Right renal pelvis (tissue), 4 donors: ENCODE measurements around the gene KRT12. TPM values are rescaled to one million over a fixed set of nuclear protein-coding genes. Genes with fewer than 3 reads are reported as not detected.

ENCODE experiments used
- DNase-seq, 4 donors: peaks; one replicate each; pipeline ENCODE4 v3.0.0-alpha.2; 2013; ENCODE audit warnings: low read depth in 4 of 4, low spot score in 3 of 4, missing footprints in 1 of 4
- polyA plus RNA-seq, 4 donors: library from polyadenylated mRNA; unstranded; fragments of 120-200 nt; gene quantifications; one replicate each; pipeline ENCODE4 v1.2.1, GENCODE V29; 2013; ENCODE audit not compliant: insufficient read length in 4 of 4

The KRT12 gene
- polyA plus RNA-seq, result under 1 TPM in 1 of 4 donors, not detected in 3; 0.12 TPM

DNA sequence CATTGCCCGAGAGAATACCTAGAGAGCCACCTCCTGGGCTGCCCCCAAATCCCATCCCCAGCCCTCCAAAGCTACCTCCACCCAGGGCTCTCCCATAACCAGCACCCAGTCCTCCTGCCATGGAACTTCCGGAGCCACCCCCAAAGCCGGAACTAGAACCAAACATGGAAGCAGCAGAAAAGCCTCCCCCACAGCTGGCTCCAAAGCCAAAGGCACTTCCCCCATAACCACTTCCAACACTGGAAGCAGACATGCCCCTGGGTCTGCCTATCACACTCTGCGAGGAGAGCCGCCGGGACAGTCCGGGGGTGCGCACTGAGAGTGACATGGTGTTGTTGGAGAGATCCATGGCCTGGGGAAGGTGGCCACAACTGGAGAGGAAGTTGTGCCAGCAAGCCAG is at the start of gene KRT12:
Gene KRT12 (minus strand): TSS at position 386 of the 400 bp plus-strand sequence. CDS start 37 bp downstream, at position 349.
- no peak for DNase-seq

- DNase-seq, result no peak
These were observed 49.3 kb upstream of the KRT12 start for GRCh38 chr17:40916366-40916765.

DNA sequence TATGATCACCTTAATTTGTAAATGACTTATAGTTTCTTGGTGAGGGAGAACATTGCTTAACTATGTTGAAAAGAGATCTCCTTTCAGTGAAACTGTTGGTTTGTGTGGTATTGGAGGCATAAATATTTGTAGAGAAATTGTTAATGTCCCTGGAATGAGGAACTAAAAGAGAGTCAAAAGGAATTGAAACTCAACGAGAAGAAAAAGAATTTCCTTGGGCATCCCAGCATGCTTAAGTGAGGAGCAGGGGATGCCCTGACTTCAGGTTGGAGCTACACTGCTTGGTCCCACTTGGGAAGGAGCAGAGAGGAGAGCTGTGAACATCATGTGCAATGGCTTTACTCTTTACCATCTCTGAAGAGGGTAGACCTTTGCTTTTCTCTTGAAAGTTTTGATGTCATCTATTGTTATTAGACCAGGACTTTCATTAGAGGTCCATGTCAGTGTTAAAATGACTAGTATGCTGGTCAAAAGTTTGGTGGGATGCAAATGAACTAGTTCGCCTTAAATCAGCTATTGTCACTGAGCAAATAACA is 48.8 kb upstream of the KRT12 start:
- no peak for DNase-seq

DNA sequence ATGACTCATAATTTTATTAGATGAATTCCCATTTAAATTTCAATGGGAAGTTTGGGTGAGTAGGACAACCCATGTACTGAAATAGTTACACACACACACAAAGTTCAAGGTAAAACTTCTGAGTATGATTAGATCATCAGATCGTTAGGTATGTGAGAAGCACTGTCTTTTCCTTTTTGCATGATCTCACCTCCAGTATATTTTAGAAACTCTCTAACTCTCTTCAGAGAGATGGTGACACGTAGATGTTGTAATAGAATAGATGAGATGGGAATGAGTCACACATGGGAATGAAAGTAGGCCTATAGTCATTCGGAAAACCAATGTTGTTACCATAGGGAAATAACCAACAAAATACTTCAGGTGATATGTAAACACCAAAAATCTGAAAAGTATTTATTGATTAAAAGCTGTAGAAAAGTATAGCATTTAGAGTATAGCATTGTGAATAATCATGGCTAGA is 48.2 kb upstream of the KRT12 start:
- DNase-seq, result no peak

- no peak for DNase-seq
These were observed 47.2 kb upstream of the KRT12 start for GRCh38 chr17:40914075-40914855.

DNA sequence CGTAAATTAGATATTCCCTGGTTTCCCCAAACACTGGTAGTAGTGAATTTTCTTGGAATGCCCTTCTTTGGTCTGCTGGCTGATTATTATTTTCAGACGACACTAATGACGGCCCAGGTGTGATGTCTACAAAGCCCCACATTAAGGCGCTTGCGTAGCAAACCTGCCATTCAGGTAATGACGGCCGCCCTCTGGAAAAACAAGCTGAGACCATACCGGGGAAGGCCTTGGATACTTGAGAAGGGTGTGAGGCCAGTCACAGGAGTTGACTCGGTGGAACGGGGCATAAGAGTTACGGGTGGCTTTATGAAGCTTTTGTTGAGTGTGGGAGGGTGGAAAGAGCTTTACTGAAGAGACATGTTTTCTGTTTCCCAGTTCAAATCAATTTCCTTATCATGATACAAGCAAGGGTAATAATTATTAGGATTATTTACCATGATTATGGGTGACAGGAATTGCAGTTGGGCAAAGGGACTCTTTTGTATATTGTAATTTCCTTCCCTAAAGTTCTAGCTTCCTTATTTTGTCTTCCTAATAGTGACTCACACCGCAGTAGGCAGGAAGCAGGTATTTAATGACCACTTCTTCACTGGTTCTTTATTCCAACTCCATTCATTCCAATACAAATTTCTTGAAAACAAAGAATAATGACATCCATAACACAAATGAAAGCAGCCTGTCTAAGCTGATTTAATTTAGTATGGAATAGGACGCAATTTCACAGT is 45.6 kb upstream of the KRT12 start:
- DNase-seq, result no peak

DNA sequence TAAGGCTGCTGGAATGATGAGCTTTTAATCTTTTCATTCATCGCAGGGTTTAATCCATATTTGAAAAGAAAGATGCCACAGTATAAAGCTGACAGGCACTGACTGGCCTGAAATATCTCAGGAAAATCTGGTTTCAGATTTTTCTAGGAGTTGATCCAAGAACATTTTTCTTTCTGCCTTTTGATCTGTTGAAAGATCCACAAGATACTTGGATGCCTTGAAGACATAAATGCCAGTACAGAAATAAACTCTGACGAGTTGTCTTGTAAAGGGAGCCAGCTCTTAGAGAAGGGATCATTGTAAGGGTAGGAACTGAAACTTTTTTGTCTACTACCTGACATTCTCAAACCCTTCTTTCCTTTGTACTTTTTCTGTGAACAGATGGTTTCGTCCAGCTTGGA is 43.4 kb upstream of the KRT12 start:
- no peak for DNase-seq

DNA sequence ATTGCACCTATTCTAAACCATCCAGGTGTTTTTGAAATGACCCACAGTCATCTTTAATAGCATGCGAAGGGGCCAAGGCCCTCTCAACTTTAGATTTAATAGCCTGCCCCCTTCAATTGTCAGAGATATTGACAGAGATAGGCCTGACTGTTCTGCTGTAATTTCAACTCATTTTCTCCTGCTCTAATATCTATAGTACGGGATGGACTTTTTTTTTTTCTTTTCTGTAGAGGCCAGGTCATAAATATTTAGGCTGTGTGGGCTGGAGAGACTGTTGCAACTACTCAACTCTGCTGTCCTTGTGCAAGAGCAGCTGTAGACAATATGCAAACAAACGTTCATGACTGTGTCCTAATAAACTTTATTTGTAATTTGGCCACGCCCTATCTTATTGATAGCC is 42.7 kb upstream of the KRT12 start:
- no peak for DNase-seq

GRCh38 chr17:40909351-40909750 is 42.3 kb upstream of the KRT12 start:
- DNase-seq, result peak; percentile 58 to 75 (median 74)

- DNase-seq, result no peak
These were observed 39.6 kb upstream of the KRT12 start for GRCh38 chr17:40906613-40907012.

- DNase-seq, result no peak
These were observed 38.3 kb upstream of the KRT12 start for GRCh38 chr17:40905370-40905769.

- DNase-seq, result no peak
These were observed 36.3 kb upstream of the KRT12 start for GRCh38 chr17:40903129-40903847.

- no peak for DNase-seq
These were observed 35.5 kb upstream of the KRT12 start for GRCh38 chr17:40902498-40902897.

- no peak for DNase-seq
These were observed 35.0 kb upstream of the KRT12 start for GRCh38 chr17:40901981-40902474.

GRCh38 chr17:40900809-40901356 is 33.9 kb upstream of the KRT12 start:
- no peak for DNase-seq

DNA sequence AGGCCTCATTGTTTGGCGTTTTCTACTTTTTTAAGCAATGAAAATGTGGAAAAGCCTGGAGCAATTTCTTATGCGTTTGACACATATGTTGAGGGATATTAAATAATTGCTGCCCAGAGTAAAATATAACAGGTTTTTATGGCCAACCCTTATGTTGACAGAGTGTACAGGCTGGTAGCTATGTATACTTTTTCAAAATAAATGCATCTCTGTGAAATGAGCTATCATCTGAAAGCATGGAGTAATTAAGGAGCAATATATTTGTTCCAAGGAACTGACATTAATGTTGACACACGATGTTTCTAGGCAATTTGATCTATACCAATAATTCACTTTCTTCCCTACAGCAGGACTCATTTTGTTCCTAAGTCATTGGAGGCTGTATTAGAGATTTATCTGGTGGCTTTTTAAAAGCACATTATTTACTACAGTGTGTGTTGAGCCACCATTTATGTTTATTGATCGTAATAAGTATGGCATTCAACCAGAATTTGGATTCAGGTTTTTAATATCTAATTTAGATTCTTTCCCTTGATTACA is 30.0 kb upstream of the KRT12 start:
- DNase-seq, result no peak

DNA sequence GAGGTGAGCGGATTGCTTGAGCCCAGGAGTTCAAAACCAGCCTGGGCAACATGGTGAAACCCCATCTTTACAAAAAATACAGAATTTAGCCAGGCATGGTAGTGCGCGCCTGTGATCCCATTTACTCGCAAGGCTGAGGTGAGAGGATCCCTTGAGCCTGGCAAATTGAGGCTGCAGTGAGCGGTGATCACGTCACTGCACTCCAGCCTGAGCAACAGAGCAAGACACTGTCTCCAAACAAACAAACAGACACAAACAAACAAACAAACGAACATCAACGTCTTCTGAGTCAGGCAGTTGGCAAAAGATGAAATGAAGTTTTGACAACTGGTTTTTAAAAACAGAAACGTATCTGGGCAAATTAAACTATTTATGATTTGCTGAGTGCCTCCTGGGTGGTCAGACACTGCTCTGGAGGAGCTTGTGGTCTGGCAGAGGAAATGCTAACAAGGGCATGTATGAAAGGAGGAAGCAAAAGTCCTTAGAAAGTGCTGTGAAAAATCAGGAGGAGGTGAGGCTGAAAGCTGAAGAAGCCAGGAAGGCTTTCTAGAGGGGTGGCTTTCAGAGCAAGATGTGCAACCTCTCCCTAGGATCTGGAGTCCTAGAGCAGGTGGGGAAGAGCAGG is 28.2 kb upstream of the KRT12 start:
- DNase-seq, result no peak

DNA sequence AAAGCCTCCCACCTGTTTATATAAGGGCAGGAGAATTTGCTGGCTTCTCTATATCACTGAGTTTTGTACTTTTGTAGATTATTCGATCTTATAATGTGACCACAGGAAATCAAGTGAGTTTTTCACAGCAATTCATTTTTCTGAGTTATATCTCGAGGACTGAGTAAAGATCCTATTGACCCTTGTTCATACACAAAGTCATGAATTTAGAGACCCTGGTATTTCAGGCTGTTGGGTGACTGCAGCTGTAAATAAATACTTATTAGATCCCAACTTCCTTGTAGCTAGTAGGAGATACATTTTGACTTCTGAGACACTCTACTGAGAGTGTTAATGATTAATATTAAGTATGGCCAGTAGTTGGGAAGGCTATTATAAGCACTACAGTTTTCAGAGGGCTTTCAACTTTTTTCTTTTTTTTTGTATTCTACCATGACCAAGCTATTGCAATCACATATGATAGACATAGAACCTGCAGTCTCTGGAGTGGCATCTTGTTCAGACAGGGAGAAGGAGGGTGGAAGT is 21.2 kb upstream of the KRT12 start:
- DNase-seq, result no peak

DNA sequence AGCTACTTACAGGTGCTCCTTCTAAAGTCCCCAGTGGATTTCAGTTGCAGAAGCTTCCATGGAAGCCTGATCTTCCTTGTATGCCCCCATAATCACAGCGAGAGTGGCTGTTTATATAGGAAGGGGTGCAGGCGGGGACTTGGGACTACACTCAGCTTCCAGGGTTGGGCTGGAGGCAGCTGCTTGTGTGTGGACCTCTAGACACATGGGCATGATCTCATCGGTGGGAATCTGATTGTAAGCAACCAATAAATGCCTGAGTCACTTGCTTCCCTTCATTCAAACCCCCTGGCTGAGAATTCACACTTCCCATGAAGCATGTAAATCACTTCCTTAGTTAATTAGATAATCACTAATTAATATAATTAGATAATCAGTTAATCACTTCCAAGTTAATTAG is 19.1 kb upstream of the KRT12 start:
- DNase-seq, result no peak
